DMS114 treated with DMSO at 0.1 percent for 48 hours (cell line): Measurements from ENCODE around the gene ABCA3.
A peak's percentile ranks its signal among the peaks of the same experiment; 100 is the strongest.
"Not testable (repeated sequence)": the region's sequence is repeated elsewhere in the genome, so short reads cannot be mapped to it uniquely, and the experiment has no call there.

Source experiments
- DNase-seq: peaks from one replicate; lab custom pipeline; 2025; ENCODE audit not compliant: unreplicated experiment; lab: John Stamatoyannopoulos, UW

The ABCA3 gene

DNA sequence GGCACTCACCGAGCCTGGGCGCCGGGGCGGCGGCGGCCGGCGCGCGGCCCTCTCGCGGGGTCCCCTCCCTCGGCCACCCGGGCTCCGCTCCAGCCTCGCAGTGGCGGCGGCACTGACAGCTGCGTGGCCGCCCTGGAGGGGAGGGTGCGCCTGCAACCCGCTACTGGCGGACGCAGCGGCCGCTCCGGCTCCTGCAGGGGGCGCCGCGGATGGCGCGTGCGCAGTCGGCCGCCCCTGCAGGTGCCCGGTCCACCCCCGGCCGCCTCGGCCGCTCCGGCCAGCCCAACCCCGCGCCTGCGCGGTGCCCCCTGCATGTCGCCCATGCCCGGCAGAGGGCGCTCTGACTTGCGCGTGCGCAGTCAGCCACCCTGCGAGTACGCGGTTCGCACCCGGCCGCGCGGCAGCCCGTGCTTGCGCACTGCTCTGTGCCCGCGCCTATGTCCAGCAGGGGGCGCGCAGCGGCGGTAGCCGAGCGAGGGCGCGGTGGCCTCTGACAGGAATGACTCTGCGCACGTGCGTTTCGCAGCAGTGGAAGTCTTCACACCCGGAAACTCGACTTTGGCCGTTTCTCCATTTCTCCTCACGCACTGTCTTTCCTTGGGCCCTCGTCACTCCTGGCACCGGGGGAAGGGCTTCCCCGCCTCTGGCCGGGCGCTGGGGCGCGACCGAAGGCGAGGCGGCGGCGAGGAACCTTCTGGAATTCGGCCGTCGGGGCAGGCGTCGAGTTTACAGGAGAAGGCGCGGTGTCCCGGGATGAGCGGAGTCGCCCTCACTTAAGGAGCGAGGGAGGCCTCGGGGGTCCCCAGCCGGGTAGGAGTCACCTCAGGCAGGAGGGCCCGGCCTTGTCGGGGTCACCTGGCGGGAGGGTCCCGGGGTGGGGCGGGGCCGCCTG is at the start of gene ABCA3:
ABCA3 (minus strand) TSS at position 165 of the 892 bp plus-strand sequence. CDS start 14,262 bp downstream, outside the sequence.
- peak; percentile 80 for DNase-seq

DNA sequence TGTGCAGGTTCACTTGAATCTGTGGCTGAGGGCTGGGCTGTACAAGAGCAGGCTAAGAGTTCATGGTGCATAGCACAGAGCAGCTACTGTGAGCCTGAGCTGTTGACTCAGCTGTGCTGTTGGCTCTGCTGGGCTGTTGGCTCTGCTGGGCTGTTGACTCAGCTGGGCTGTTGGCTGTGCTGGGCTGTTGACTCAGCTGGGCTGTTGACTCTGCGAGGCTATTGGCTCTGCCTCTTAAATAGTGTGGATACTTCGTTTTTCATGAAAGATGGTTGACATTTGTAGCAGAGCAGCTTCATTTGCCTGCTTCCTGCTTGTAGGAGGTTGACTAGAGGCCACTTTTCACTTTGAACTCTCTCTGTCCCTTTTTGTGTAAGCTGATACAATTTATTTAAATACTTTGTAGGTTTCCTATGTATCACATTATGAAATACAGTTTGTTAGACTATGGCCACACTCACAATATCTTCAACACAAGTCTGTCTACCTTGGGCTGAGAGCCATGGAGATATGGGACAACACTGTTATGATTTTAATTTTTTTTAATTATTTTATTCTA is 48.4 kb upstream of the ABCA3 start:
- DNase-seq: no peak

DNA sequence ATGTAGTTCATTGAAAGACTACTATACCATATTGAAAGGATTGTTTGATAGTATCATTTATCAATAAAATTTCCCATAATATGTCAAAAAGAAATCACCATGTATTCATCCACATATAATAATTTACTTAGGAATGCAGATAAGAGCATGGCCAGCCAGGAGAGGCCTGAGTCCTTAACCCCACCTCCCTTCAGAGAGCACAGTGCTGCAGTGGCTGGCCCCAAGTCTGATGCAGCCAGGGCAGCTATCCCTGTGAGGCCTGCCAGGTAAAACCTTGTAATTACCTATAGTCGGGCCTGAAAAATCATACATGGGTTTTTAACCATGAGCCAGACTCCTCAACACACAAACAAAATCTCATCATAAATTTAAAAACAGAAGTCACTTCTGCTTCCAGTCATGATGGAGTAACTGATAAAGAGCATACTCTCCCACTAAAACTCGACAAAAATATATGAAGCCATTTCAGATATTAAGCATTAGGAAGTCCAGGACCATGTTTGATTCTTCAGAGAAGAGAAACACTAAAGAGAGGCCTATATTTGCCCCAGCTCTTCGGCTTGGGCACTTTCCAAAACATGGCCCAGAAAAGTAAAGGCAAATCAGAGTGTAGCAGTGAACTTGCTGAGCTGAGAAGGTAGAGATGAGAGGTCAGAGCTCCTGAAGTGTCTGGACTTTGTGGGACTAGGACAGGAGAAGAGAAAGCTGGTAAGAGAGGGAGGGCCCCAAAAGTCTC is 47.8 kb upstream of the ABCA3 start:
- no peak for DNase-seq

DNA sequence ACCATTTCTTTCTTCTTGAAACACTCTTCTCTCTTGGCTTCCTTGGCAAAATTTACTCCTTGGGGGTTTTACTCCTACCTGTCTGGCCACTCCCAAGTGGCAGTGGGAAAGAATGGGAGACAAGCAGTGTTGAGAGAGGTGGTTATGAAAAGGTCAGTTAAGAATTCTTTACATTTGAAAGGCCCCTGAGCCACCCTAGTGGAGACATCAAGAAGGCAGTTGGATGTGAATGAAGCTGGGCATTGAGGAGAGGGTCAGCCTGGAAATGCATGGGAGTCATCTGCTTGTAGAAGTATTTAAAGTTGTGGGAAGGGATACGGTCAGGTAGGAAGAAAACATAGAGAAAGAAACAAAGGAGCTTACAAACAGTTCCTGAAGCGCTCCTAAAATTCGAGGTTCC is 46.5 kb upstream of the ABCA3 start:
- DNase-seq: no peak

DNA sequence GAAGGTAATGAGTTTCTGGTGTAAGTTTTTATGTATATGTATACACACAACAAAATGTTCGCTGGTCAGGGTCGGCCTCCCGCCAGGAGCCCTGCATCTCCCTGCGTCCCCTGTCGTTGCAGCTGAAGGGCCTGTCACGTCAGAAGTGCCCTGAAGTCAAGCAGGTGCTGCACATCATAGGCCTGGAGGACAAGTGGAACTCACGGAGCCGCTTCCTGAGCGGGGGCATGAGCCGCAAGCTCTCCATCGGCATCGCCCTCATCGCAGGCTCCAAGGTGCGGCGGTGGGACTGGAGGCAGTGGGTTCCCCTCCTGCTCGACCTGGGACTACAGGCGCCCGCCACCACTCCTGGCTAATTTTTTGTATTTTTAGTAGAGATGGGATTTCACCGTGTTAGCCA is 45.5 kb upstream of the ABCA3 start:
- DNase-seq: not testable (repeated sequence)

DNA sequence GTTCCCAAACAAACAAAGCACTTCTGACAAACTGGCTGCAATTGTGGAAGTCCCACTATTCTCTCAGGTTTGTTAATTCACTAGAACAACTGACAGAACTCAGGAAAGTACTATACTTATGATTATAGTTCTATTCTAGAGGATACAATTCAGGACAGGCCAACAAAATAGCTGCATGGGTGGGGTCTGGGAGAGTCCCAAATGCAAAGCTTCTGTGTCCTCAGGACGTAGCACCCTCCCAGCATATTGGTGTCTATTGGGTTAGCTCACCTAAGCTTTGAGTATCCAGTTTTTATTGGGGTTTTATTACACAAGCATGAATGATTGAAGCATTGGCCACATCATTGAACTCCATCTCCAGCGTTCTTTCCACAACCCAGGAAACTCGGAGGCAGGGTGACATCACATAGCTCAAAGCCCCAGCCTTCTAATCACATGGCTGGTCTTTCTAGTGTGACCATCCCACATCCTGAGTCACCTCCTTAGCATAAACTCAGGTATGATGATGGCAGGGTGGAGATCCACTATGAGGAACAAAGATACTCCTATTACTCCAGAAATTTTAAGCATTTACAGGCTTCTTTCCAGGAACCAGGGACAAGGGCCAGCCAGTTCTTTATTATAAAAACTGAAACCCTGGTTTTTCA is 44.8 kb upstream of the ABCA3 start:
- DNase-seq: no peak

DNA sequence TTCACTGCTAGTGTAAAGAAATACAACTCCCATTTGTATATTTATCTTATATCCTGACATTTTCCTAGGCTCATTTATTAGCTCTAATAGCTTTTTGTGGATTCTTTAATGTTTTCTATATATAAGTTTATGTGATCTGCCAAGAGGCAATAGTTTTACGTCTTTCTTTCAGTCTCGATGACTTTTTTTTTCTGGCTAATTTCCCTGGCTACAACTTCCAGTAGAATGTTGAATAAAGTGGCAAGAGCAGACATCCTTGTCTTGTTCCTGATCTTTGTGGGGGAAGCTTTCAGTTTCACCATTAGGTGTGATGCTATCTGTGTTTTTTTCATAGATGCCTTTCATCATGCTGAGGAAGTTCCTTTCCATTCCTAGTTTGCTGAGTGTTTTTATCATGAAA is 43.9 kb upstream of the ABCA3 start:
- DNase-seq: no peak

DNA sequence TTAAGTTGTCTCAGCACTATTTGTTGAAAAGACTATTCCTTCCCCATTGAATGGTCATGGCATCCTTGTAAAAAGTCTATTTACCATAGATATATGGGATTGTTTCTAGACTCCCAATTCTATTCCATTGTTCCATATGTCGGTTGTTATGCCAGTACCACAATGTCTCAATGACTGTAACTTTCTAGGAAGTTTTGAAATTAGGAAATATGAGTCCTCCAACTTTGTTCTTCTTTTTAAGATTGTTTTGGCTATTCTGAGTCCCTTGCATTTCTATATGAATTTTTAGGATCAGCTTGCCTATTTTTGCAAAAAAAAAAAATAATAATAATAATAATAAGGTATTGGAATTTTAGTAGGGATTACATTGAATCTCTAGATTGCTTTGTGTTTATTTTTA is 43.0 kb upstream of the ABCA3 start:
- DNase-seq: no peak

DNA sequence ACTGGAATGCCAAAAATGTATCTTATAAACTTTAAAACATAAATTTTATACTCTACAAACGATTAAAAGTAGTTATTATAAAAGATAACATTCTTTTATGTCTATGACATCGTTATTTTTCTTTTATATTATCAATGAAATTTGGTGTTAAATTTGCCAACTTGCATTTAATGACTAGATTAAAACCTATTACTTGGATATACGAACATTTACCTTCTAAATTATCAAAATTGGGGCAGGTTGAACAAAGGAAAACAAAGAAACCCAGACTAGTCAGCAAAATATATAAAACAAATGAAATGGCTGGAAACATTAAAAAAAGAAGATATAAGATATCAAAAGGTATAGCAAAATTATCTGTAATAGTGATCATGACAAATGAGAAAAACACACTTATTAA is 34.1 kb upstream of the ABCA3 start:
- no peak for DNase-seq

DNA sequence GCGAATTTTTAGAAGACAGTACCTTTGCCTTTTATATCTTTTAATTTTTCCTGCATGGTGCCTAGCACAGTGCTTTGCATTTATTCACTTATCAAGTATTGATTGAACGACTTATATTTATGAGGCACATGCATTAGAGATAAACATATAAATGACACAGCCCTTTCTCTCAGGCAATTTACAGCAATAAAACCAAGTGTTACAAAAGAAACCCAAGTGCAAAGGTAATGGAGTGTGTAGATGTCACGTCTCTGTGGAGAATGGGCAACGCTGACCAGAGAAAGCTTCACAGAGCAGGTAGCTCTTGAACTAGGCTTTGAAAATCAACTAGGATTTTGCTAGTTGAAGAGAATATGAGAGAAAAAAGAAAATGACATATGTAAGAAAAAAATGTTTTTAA is 32.6 kb upstream of the ABCA3 start:
- no peak for DNase-seq

DNA sequence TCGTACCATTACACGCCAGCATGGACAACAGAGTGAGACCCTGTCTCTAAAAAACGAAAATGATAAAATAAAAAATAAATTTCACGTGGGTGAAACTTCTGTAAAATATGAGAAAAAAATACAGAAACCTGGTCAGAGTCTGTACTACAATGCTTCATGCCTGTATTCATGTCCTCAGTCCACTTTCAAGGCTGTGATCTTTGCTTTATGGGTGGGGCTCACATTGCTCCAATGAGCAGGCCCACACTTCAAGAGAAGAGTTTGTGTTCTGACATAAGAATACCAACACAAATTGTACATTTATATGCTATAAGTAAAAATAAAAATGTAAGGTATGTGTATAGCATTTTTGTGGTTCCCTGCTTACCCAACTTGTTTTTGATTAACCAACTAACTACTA is 32.2 kb upstream of the ABCA3 start:
- no peak for DNase-seq

DNA sequence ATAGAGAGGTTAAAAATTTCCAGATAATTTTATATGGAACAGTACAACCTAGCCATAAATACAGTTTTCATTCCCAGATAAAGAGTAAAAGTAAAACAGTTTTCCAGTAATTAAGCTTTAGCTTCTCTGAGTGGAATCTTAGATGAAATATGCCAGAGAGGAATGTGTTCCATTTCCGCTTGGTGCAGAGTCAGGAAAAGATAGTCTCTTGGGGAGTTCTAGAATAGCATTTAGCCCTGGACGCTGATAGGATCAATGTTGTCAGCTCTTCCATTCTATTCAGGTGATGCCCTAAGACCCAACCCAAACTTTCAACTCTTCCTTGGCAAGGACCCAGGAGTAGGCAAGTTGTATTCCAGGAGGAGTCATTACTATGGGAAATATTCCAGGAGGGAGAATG is 30.9 kb upstream of the ABCA3 start:
- DNase-seq: no peak

DNA sequence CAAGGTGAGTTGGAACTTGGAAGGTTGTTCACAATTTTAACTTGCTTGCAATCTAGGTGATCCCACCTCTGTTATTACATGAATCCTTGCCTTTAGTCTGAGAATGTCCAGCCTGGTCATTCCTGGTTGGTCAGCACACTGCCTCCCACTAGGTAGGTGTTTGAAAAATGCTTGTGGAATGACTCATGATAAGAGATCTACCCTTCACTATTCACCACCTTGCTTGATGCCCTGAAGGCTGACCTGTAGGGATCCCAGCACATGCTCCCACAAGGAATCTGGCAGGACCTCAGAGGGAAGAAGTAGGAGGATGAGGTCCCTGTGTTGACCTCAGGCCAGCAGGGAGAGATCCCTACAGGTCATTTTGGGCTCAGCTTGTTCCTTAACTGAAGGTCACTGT is 30.2 kb upstream of the ABCA3 start:
- DNase-seq: no peak

DNA sequence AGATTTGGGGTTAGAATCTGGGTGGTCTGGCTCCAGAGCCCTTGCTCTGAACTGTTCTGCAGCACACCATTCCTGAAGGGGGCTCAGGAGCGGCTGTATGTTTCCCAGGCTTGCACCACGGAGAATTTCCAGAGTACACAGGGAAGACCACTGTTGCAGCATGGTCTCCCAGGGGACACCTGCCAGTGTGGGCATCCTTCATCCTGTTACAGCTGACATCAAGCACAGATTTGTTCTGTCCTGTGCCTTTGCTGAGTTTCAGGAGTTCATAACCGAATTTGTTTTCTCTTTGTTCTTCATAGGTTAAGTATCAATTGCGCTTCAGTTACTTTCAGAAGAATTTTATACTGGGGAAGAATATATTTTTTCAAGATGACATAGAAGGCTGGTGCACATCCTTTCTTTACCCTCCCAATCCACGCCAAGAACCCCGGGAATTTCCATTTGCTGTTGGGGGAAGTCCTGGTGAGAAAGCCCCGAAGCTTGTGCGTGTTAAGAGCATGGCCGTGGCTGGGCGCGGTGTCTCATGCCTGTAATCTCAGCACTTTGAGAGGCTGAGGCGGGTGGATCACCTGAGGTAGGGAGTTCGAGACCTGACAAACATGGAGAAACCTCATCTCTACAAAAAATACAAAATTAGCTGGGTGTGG is 26.3 kb upstream of the ABCA3 start:
- no peak for DNase-seq

DNA sequence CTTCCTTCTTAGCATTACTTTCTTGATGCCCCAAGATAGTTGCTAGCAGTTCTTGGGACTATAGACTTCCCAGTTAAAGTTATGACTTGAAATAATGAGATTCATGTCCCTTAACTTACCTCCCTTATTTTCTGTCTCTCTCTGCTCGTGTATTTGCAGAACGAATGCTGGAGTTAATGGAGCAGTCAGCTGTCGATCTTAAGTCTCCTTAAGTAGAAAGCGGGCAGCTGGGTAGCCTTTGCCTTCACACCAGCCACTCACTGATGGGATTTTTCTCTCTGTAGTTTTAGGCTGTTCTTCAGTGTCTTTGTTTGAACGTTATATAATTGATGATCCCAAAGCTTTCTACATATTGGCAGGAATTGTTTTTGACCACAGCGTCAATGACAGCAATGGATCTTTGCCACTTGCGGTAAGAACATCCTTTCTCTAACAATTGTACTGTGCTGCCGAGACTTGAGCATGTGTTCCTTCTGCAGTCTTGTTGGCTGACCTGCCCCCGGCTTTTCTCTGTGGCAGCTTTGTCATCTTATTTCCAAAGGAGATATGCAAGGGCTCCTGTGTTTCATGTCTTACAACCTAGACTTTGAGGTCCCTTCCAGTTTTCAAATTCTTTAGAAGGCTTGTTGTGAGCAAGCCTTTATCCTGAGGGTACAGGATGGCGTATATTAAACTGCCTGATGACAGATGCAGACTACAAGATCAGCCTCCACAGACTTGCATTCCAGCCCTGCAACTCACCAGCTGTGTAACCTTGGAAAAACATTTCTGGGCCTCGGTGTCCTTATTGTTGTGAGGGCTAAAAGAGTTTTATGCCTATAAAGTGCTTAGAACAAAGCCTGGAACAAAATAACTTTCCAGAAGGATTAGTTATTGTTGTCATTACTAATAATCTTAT is 25.1 kb upstream of the ABCA3 start:
- no peak for DNase-seq

DNA sequence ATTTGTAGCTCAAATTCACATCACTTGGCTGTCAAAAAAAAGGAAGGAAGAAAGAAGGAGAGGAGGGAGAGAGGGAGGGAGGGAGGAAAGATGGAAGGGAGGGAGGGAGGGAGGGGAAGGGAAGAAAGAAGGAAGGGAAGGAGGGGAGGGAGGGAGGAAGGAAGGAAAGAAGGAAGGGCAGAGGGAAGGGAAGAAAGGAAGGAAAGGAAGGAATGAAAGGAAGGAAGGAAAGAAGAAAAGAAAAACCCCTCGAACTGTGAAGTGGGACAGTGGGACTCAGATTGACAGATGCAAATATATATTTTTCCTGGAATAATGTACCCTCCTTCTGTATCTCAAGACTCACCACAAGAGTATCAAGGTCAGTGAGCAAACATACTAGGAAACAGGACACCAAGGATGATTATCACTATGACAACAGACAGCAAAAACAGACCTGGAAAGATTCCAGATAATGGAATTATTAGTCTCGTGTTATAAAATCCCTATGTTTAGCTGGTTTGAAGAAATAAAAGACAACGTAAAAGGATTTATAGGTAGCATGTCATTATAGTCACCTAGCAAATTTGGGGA is 24.2 kb upstream of the ABCA3 start:
- DNase-seq: no peak

DNA sequence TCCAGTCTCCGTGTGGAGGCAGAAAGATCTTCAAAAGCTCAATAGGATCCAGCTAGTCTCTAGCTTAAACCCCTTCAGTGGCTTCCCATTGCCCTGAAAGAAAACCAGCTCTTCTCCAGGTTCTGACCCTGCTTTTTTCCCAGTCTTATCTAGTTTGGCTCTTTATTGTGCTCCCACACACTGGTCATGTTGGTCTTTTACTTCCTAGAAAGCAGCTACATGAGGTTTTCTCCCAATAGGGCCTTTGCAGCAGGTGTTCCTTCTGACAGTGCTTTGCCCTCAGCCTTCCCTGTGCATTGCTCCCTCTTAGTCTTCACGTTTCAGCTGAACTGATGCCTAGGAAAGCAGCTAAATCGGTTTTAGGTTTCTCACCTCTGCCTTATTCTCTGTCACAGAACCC is 21.7 kb upstream of the ABCA3 start:
- DNase-seq: no peak

DNA sequence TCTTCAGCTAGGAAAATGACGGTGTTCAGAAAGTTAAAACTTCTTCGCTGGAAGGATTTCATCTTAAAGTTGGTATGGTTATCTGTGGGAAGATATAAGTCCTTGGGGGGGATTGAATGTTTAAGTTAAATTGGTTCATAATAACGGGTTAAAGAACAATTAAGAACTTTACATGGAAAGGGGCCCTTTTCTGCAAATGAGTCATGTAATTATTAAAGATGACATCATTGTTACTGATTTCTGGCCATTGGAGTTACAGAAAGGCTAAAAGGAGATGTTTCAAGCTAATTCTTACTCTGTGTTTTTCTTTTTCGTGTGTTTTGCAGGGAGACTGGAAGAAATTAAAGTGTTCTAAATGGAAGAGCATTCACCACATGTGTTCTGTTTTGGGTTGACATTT is 20.6 kb upstream of the ABCA3 start:
- no peak for DNase-seq

DNA sequence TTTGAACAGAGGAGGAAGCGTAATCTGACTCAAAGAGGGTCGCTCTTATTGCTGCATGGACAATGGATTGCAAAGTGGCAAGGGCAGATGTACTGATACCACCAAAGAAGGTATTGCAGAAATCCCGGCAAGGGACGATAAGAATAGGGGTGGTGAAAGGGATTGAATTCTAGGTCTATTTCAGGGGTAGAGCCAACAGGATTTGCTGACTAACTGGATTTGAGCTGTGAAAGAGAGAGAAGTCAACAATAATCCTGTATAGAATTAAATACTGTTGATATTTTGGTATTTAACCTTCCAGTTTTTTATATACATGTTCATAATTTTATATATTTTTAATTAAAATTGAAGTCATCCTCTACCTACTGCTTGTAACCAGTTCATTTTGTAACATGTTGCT is 19.4 kb upstream of the ABCA3 start:
- DNase-seq: no peak

DNA sequence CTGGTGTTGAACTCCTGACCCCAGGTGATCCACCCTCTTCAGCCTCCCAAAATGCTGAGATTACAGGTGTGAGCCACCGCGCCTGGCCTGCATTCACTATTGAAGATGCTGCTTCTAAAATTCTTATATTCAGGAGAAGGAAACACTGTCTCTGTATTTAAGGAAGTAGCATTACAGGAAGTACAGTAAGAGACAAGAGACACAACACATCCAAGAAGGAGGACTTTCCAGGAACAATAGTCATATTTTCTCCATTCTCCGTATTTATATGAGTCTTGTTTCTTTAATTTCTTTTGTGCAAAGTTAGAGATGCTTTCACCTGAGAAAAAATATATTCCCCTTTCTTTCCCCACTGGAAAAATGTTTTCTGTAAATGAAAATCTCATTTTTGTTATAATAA is 18.3 kb upstream of the ABCA3 start:
- DNase-seq: no peak
